OCI-LY7 (cell line): ENCODE data around the gene ARHGAP31. TPM values are rescaled to one million over a fixed set of nuclear protein-coding genes. Genes with fewer than 3 reads are reported as not detected.

Experiments used
- BruUV-seq: library from RNA; stranded (reverse); fragments of 400-500 nt; replicated peaks from 2 replicates; lab custom pipeline; 2021; lab: Mats Ljungman, UMichigan
- CTCF ChIA-PET: fragments of 300-600 bp; sonication (Branson Sonifier 250); formaldehyde crosslinking; loops from one replicate; lab custom pipeline; 2022; ENCODE audit warnings: antibody characterized with exemption; ENCODE audit not compliant: unreplicated experiment; lab: Charles Lee
- POLR2A ChIA-PET: fragments of 300-600 bp; sonication (Branson Sonifier 250); formaldehyde crosslinking; loops from one replicate; lab custom pipeline; 2022; ENCODE audit warnings: antibody characterized with exemption; lab: Charles Lee
- DNase-seq: peaks from one replicate; pipeline ENCODE4 v3.0.0-alpha.2; 2015; ENCODE audit warnings: low spot score
- H2AFZ ChIP-seq: fragments of 200-600 bp; sonication (generic), shearing (Covaris generic); 2 replicates; pipeline ENCODE4 v1.6.1; 2014; ENCODE audit warnings: mild to moderate bottlenecking, antibody characterized with exemption, low read length, moderate library complexity
- H3K27ac ChIP-seq: fragments of 200-600 bp; sonication (generic); 2 replicates; pipeline ENCODE4 v1.5.1; 2014; ENCODE audit warnings: mixed run types, low read depth, mild to moderate bottlenecking, moderate library complexity, low read length, inconsistent platforms; ENCODE audit not compliant: poor library complexity, severe bottlenecking
- H3K36me3 ChIP-seq: fragments of 200-600 bp; sonication (generic); 2 replicates; pipeline ENCODE4 v1.6.1; 2014; ENCODE audit warnings: mild to moderate bottlenecking, antibody characterized with exemption, low read length, moderate library complexity, mixed read lengths; ENCODE audit not compliant: insufficient read depth
- H3K4me1 ChIP-seq: fragments of 200-600 bp; sonication (generic); 2 replicates; pipeline ENCODE4 v1.5.1; 2014; ENCODE audit warnings: mild to moderate bottlenecking, low read length; ENCODE audit not compliant: insufficient read depth, poor library complexity, severe bottlenecking
- H3K4me2 ChIP-seq: fragments of 200-600 bp; sonication (generic); 2 replicates; pipeline ENCODE4 v1.6.1; 2014; ENCODE audit warnings: mild to moderate bottlenecking, low read length
- H3K4me3 ChIP-seq: fragments of 200-600 bp; sonication (generic); 2 replicates; pipeline ENCODE4 v1.5.1; 2014; ENCODE audit warnings: mild to moderate bottlenecking, low read depth, low read length; ENCODE audit not compliant: poor library complexity, severe bottlenecking
- H3K79me2 ChIP-seq: fragments of 200-600 bp; sonication (generic); 2 replicates; pipeline ENCODE4 v1.6.1; 2016; ENCODE audit warnings: low read depth, mild to moderate bottlenecking, low read length, moderate library complexity, mixed read lengths; ENCODE audit not compliant: insufficient read depth
- H3K9me2 ChIP-seq: fragments of 200-600 bp; sonication (generic); 2 replicates; pipeline ENCODE4 v1.6.1; 2016; ENCODE audit warnings: mild to moderate bottlenecking, low read length, mixed read lengths; ENCODE audit not compliant: insufficient read depth
- H3K9me3 ChIP-seq: fragments of 200-600 bp; sonication (generic); 2 replicates; pipeline ENCODE4 v1.6.1; 2014; ENCODE audit warnings: mild to moderate bottlenecking, mixed run types, low read length, mixed read lengths
- H4K20me1 ChIP-seq: fragments of 200-600 bp; sonication (generic); 2 replicates; pipeline ENCODE4 v1.6.1; 2014; ENCODE audit warnings: mild to moderate bottlenecking, antibody characterized with exemption, low read length, moderate library complexity, mixed read lengths; ENCODE audit not compliant: insufficient read depth
- EZH2phosphoT487 ChIP-seq: fragments of 200-600 bp; sonication (generic); IDR thresholded peaks from 2 replicates; pipeline ENCODE4 v1.6.1; 2018; ENCODE audit warnings: low read depth, borderline replicate concordance, mild to moderate bottlenecking, mixed run types, antibody characterized with exemption, low read length, moderate library complexity, mixed read lengths
- intact Hi-C: fragments of 100-400 bp; cut with micrococcal nuclease; formaldehyde crosslinking; loops from one replicate; pipeline ENCODE4 v1.10.0; 2022; ENCODE audit not compliant: unreplicated experiment
- total RNA-seq, 2 experiments: library from RNA; depleted of rRNA in 1 of 2; stranded (reverse); fragments of >200 nt in 1 of 2; shearing (Covaris generic) in 1 of 2; gene quantifications; 2 replicates each; pipeline ENCODE4 v1.2.3, GENCODE V29; 2014 to 2022
- TF ChIP-seq, protein P1 (sequence below): fragments of 200-600 bp; sonication (generic); conservative IDR thresholded peaks from 2 replicates; pipeline ENCODE4 v1.5.1; 2014; ENCODE audit warnings: mild to moderate bottlenecking, antibody characterized with exemption, low read length, moderate library complexity, mixed read lengths

The ARHGAP31 gene
- total RNA-seq, 2 experiments from 2014 or later = 2.8 to 4.1 TPM

DNA sequence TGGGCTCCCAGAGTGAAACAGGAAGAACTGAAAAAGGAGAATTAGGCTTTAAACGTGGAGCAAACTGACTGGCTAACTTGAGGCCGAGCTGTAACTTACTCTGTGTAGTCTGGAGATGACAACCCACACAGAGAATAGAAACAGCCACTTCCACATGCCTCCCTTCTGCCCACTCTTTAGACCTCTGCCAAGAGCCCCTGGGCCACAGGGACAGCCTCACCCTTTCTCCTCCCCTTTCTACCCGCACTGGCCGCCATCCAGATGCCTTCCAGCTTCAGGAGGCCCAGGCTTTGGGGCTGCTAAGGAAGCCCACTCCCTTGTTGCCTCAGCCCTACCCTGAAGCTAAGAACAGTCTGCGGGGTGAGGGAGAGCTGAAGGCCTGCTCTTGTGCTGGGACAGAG lies 6.8 kb downstream of the ARHGAP31 start:
- Histone ChIP-seq H3K79me2 (no peaks in the 10 kb centered on the region), H3K4me3 (no peak overlapping the region), H3K27ac (no peak overlapping the region), H3K4me1 (peaks cover 5% of the 10 kb centered on the region), H3K9me2 (no peaks in the 10 kb centered on the region), H4K20me1 (no peaks in the 10 kb centered on the region), H2AFZ (no peak overlapping the region), H3K4me2 (no peak overlapping the region), H3K36me3 (no peaks in the 10 kb centered on the region), H3K9me3 (no peaks in the 10 kb centered on the region)
- BruUV-seq = no TSS peak
- TF ChIP-seq, protein P1, sequence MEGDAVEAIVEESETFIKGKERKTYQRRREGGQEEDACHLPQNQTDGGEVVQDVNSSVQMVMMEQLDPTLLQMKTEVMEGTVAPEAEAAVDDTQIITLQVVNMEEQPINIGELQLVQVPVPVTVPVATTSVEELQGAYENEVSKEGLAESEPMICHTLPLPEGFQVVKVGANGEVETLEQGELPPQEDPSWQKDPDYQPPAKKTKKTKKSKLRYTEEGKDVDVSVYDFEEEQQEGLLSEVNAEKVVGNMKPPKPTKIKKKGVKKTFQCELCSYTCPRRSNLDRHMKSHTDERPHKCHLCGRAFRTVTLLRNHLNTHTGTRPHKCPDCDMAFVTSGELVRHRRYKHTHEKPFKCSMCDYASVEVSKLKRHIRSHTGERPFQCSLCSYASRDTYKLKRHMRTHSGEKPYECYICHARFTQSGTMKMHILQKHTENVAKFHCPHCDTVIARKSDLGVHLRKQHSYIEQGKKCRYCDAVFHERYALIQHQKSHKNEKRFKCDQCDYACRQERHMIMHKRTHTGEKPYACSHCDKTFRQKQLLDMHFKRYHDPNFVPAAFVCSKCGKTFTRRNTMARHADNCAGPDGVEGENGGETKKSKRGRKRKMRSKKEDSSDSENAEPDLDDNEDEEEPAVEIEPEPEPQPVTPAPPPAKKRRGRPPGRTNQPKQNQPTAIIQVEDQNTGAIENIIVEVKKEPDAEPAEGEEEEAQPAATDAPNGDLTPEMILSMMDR = no peak
- no peak for TF ChIP-seq EZH2phosphoT487
- CTCF ChIA-PET = no interaction called here
- POLR2A ChIA-PET = no interaction called here
- intact Hi-C loops = no loop called here
- no peak for DNase-seq

DNA sequence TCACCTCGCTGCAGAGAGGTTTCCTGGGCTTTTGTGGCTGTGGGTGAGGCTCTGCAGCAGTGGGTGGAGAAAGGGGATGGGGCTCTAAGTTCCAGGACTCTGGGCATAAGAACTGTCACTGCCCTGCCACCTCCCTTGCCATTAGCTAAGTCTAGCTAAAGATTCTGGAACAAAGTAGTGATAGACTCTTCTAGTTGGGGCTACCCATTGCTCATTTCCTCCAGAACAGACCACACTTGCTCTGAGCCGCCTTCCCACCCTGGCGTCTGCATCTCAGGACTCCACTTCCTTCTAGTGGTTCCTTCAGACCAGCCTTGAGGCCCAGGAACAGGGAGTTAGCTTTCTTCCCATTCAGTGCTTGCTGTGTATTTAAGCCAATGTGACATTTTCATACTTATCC lies 7.5 kb downstream of the ARHGAP31 start:
- H3K4me2 ChIP-seq = no peak overlapping the region
- H3K27ac ChIP-seq = no peak overlapping the region
- H3K4me3 ChIP-seq = no peak overlapping the region
- H2AFZ ChIP-seq = no peak overlapping the region
- no peak for DNase-seq
- CTCF ChIA-PET = no interaction called here
- H3K36me3 ChIP-seq = no peaks in the 10 kb centered on the region
- H3K9me3 ChIP-seq = no peaks in the 10 kb centered on the region
- no TSS peak for BruUV-seq
- no peaks in the 10 kb centered on the region for H3K79me2 ChIP-seq
- POLR2A ChIA-PET = no interaction called here
- no peaks in the 10 kb centered on the region for H3K4me1 ChIP-seq
- H3K9me2 ChIP-seq = no peaks in the 10 kb centered on the region
- no peaks in the 10 kb centered on the region for H4K20me1 ChIP-seq
- TF ChIP-seq, protein P1 = no peak
- intact Hi-C loops = no loop called here

DNA sequence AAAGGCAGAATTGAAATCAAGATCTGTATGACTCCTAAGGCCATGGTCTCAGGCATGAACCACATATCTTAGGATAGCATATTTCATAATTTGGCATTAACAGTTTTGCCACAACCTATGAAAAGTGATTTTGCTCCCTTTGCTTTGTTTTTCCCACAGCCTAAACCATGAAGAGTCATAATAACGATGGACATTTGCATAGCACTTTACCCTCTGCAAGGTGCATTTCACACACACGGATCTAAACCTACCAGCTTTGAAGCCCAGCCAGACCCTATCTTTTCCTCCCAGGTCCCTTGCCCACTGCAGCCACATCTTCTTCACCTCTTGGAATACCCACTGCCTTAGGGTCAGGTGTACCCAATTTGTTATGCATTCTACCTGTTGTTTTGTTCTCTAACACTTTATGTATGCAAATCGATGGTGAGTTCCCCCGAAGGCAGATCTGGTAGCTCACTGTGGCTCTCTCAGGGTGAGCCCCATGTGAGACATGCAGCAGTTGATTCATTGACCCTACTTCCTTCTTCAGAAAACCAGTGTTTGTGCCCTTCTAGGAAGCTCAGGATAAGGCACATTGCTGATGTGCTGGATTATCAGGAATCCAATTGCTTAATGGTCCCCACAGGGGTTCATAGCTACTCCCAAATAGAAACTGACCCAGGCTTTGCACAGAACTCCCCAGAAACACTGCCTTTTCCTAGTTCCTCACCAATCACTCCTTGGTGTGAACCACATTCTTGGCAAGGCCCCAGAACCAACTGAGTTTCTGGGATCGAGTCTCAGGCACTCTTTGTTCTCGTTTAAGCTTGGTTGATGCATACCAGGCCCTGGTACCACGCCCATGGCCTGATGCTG lies 8.7 kb downstream of the ARHGAP31 start:
- Histone ChIP-seq H3K9me3 (no peaks in the 10 kb centered on the region), H3K4me1 (no peaks in the 10 kb centered on the region), H3K27ac (no peak overlapping the region), H3K79me2 (no peaks in the 10 kb centered on the region), H3K4me3 (no peak overlapping the region), H4K20me1 (no peaks in the 10 kb centered on the region), H3K36me3 (no peaks in the 10 kb centered on the region), H2AFZ (no peak overlapping the region), H3K9me2 (no peaks in the 10 kb centered on the region), H3K4me2 (no peak overlapping the region)
- no TSS peak for BruUV-seq
- TF ChIP-seq, protein P1 = no peak
- TF ChIP-seq EZH2phosphoT487 = no peak
- POLR2A ChIA-PET = interaction anchor here (1.6 kb wide), 1 partner anchor 37 kb away, joined by 3 read pairs; no protein-coding TSS in a partner anchor
- DNase-seq = no peak
- intact Hi-C loops = no loop called here
- CTCF ChIA-PET = no interaction called here
